HCT116 (cell line): ENCODE data around the gene CAPNS1. TPM values are rescaled to one million over a fixed set of nuclear protein-coding genes. Genes with fewer than 3 reads are reported as not detected.
A peak's percentile ranks its signal among the peaks of the same experiment; 100 is the strongest.

ENCODE experiments used
- ATAC-seq: fragments of 200-7000 bp; cut with Tn5 transposase; 2 replicates; pipeline ENCODE4 v1.9.1; 2020; ENCODE audit warnings: mild to moderate bottlenecking, moderate library complexity
- BruUV-seq: library from RNA; stranded (reverse); fragments of 400-500 nt; replicated peaks from 2 replicates; lab custom pipeline; 2021; lab: Mats Ljungman, UMichigan
- CTCF ChIA-PET: fragments of 300-600 bp; sonication (Branson Sonifier 250); formaldehyde crosslinking; loops from one replicate; lab custom pipeline; 2021; ENCODE audit warnings: antibody characterized with exemption; lab: Charles Lee
- POLR2A ChIA-PET: fragments of 300-600, 350-600 bp; sonication (Branson Sonifier 250); formaldehyde crosslinking; loops from one replicate; lab custom pipeline; 2021; ENCODE audit warnings: antibody characterized with exemption; lab: Charles Lee
- RAD21 ChIA-PET, 2 experiments: fragments of 300-600 bp; sonication (Branson Sonifier 250); formaldehyde crosslinking; loops; one replicate each; lab custom pipeline; 2023; ENCODE audit warnings: low total read pairs in 2 of 2; ENCODE audit not compliant: uncharacterized antibody in 2 of 2, unreplicated experiment in 2 of 2, low non-redundant PET in 1 of 2; lab: Charles Lee
- DNase-seq: peaks from one replicate; pipeline ENCODE4 v3.0.0-alpha.2; 2010; ENCODE audit warnings: low read depth, low spot score
- H2AFZ ChIP-seq: fragments of 200-600 bp; shearing (Covaris generic), sonication (generic); 2 replicates; pipeline ENCODE4 v1.6.1; 2017; ENCODE audit warnings: low read depth, mixed run types, mixed read lengths, antibody characterized with exemption, low read length; ENCODE audit not compliant: poor library complexity, severe bottlenecking
- H3K27ac ChIP-seq: 2 replicates; pipeline ENCODE4 v1.5.1; 2012; ENCODE audit warnings: low read depth, low read length
- H3K27me3 ChIP-seq: fragments of 200-600 bp; sonication (generic); 2 replicates; pipeline ENCODE4 v1.6.1; 2016; ENCODE audit warnings: mixed run types, low read length, mixed read lengths; ENCODE audit not compliant: insufficient read depth
- H3K36me3 ChIP-seq, 2 experiments: fragments of 200-500 bp in 1 of 2; fragments of 200-600 bp in 1 of 2; sonication (Bioruptor generic) in 1 of 2; sonication (generic) in 1 of 2; 2 replicates each; pipeline versions ENCODE4 v1.5.1 to v1.6.1; 2014 to 2016; ENCODE audit warnings: low read length in 2 of 2, inconsistent platforms in 1 of 2, mixed read lengths in 1 of 2, mixed run types in 1 of 2; ENCODE audit not compliant: insufficient read depth in 2 of 2, control insufficient read depth in 1 of 2
- H3K4me1 ChIP-seq, 2 experiments: fragments of 200-600 bp in 1 of 2; sonication (generic) in 1 of 2; 2 replicates each; pipeline versions ENCODE4 v1.5.1 to v1.6.1; 2012 to 2017; ENCODE audit warnings: low read length in 2 of 2, inconsistent platforms in 1 of 2, mild to moderate bottlenecking in 1 of 2, mixed read lengths in 1 of 2, mixed run types in 1 of 2, moderate library complexity in 1 of 2; ENCODE audit not compliant: insufficient read depth in 2 of 2, control insufficient read depth in 1 of 2
- H3K4me2 ChIP-seq: fragments of 200-600 bp; sonication (generic); 2 replicates; pipeline ENCODE4 v1.6.1; 2017; ENCODE audit warnings: mixed run types, low read length, mixed read lengths
- H3K4me3 ChIP-seq, 2 experiments: fragments of 200-600 bp in 1 of 2; sonication (generic) in 1 of 2; replicated peaks in 1 of 2; 2 replicates each; pipeline ENCODE4 v1.5.1; 2011 to 2016; ENCODE audit warnings: low read length in 2 of 2, control low read depth in 1 of 2, low read depth in 1 of 2, mild to moderate bottlenecking in 1 of 2, mixed read lengths in 1 of 2, mixed run types in 1 of 2
- H3K79me2 ChIP-seq: fragments of 200-600 bp; sonication (generic); 2 replicates; pipeline ENCODE4 v1.6.1; 2017; ENCODE audit warnings: mild to moderate bottlenecking, mixed run types, low read length, moderate library complexity, mixed read lengths; ENCODE audit not compliant: insufficient read depth
- H3K9ac ChIP-seq: fragments of 200-600 bp; sonication (generic); 2 replicates; pipeline ENCODE4 v1.6.1; 2016; ENCODE audit warnings: low read length, mixed read lengths
- H3K9me2 ChIP-seq: fragments of 200-600 bp; sonication (generic), shearing (Covaris generic); 2 replicates; pipeline ENCODE4 v1.6.1; 2017; ENCODE audit warnings: mixed run types, mild to moderate bottlenecking, moderate library complexity; ENCODE audit not compliant: insufficient read depth
- H3K9me3 ChIP-seq, 2 experiments: fragments of 200-500 bp in 1 of 2; fragments of 200-600 bp in 1 of 2; sonication (Bioruptor generic) in 1 of 2; sonication (generic) in 1 of 2; 2 replicates each; pipeline ENCODE4 v1.6.1; 2014 to 2017; ENCODE audit warnings: low read length in 2 of 2, mixed read lengths in 2 of 2, inconsistent platforms in 1 of 2, low read depth in 1 of 2, mild to moderate bottlenecking in 1 of 2, mixed run types in 1 of 2, moderate library complexity in 1 of 2; ENCODE audit not compliant: control insufficient read depth in 1 of 2, insufficient read depth in 1 of 2
- H4K20me1 ChIP-seq: fragments of 200-600 bp; sonication (generic), shearing (Covaris generic); 2 replicates; pipeline ENCODE4 v1.6.1; 2017; ENCODE audit warnings: mixed run types, mild to moderate bottlenecking, moderate library complexity; ENCODE audit not compliant: insufficient read depth
- CBX3 ChIP-seq: IDR thresholded peaks from 2 replicates; pipeline ENCODE4 v1.6.1; 2012; ENCODE audit warnings: low read depth
- CEBPB ChIP-seq: IDR thresholded peaks from 2 replicates; pipeline ENCODE4 v1.6.1; 2012; ENCODE audit warnings: low read depth
- EGR1 ChIP-seq: IDR thresholded peaks from 2 replicates; pipeline ENCODE4 v1.6.1; 2012; ENCODE audit warnings: low read depth
- ELF1 ChIP-seq: IDR thresholded peaks from 2 replicates; pipeline ENCODE4 v1.6.1; 2012; ENCODE audit warnings: low read depth, borderline replicate concordance
- EZH2phosphoT487 ChIP-seq: fragments of 200-600 bp; IDR thresholded peaks from 2 replicates; pipeline ENCODE4 v1.6.1; 2018; ENCODE audit warnings: antibody characterized with exemption, borderline replicate concordance
- FOSL1 ChIP-seq: IDR thresholded peaks from 2 replicates; pipeline ENCODE4 v1.6.1; 2012; ENCODE audit warnings: low read depth
- JUND ChIP-seq: IDR thresholded peaks from 2 replicates; pipeline ENCODE4 v1.6.1; 2012
- POLR2A ChIP-seq: IDR thresholded peaks from 2 replicates; pipeline ENCODE4 v1.7.0; 2011; ENCODE audit warnings: borderline replicate concordance; ENCODE audit not compliant: insufficient read depth, insufficient read length; ENCODE audit errors: extremely low read depth
- POLR2AphosphoS5 ChIP-seq: IDR thresholded peaks from 2 replicates; pipeline ENCODE4 v1.6.1; 2011; ENCODE audit warnings: mild to moderate bottlenecking, low read depth, low read length, moderate library complexity
- RAD21 ChIP-seq: IDR thresholded peaks from 2 replicates; pipeline ENCODE4 v1.6.1; 2012; ENCODE audit warnings: low read depth, mild to moderate bottlenecking
- SIN3A ChIP-seq: IDR thresholded peaks from 2 replicates; pipeline ENCODE4 v1.6.1; 2012; ENCODE audit warnings: low read depth
- SRF ChIP-seq: IDR thresholded peaks from 2 replicates; pipeline ENCODE4 v1.6.1; 2012; ENCODE audit warnings: low read depth
- TCF7L2 ChIP-seq: IDR thresholded peaks from 2 replicates; pipeline ENCODE4 v1.7.0; 2011; ENCODE audit warnings: borderline replicate concordance, inconsistent platforms; ENCODE audit not compliant: insufficient read depth, insufficient read length; ENCODE audit errors: extremely low read depth
- YY1 ChIP-seq: IDR thresholded peaks from 2 replicates; pipeline ENCODE4 v1.6.1; 2011; ENCODE audit warnings: low read length, low read depth, moderate library complexity, mild to moderate bottlenecking; ENCODE audit not compliant: insufficient replicate concordance; ENCODE audit errors: extremely low read depth
- ZFX ChIP-seq: fragments of 450-650 bp; IDR thresholded peaks from 2 replicates; pipeline ENCODE4 v1.6.1; 2017
- ZNF274 ChIP-seq: fragments of 200-500 bp; sonication (Bioruptor generic); IDR thresholded peaks from 2 replicates; pipeline ENCODE4 v1.6.1; 2014; ENCODE audit warnings: mild to moderate bottlenecking, low read depth, low read length, inconsistent platforms
- intact Hi-C: fragments of 100-400 bp; cut with micrococcal nuclease; formaldehyde crosslinking; loops from 2 replicates; pipeline ENCODE4 v1.10.0; 2022
- total RNA-seq: library from RNA; stranded (reverse); gene quantifications from one replicate; pipeline ENCODE4 v1.2.1, GENCODE V29; 2021; ENCODE audit not compliant: unreplicated experiment
- TF ChIP-seq, protein P1 (sequence below), 3 experiments: fragments of 200-600 bp in 1 of 3; sonication (generic) in 1 of 3; IDR thresholded peaks in 2 of 3; conservative IDR thresholded peaks in 1 of 3; 2 replicates each; pipeline ENCODE4 v1.5.1; 2012 to 2017; ENCODE audit warnings: low read depth in 2 of 3, low read length in 2 of 3, antibody characterized with exemption in 1 of 3, borderline replicate concordance in 1 of 3, control low read depth in 1 of 3, mild to moderate bottlenecking in 1 of 3, mixed read lengths in 1 of 3, mixed run types in 1 of 3, moderate library complexity in 1 of 3; ENCODE audit not compliant: insufficient read depth in 1 of 3
- TF ChIP-seq, protein P2 (sequence below): IDR thresholded peaks from 2 replicates; pipeline ENCODE4 v1.6.1; 2012; ENCODE audit warnings: low read depth

The CAPNS1 gene
- total RNA-seq, 1 experiment from 2014 or later = 621 TPM

DNA sequence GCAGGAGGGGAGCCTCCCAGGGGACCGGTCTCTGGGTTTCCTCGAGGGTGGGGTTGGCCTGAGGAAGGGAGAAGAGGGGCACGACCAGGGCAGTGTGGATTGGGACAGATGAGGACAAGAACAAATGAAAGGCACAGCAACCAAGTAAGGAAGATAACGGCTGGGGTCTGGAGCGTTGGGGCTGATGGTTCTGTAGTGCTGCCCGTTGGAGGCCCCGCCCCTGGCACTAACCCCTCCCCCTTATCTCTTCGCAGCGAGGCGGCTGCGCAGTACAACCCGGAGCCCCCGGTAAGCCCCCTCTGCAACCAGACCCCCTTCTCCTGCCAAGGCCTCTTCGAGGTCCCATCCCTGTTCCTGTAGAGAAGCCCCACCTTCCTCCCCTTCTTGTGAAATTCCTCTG is 2.2 kb downstream of the CAPNS1 start:
- H3K27me3 ChIP-seq = no peaks in the 10 kb centered on the region
- TF ChIP-seq YY1 (no peak), CEBPB (no peak), EGR1 (no peak), SRF (no peak), CBX3 (no peak), POLR2A (no peak), RAD21 (no peak), ZFX (no peak), ZNF274 (no peak), ELF1 (no peak), FOSL1 (no peak), JUND (no peak), POLR2AphosphoS5 (no peak), SIN3A (no peak), EZH2phosphoT487 (no peak), TCF7L2 (no peak)
- TF ChIP-seq, protein P1, sequence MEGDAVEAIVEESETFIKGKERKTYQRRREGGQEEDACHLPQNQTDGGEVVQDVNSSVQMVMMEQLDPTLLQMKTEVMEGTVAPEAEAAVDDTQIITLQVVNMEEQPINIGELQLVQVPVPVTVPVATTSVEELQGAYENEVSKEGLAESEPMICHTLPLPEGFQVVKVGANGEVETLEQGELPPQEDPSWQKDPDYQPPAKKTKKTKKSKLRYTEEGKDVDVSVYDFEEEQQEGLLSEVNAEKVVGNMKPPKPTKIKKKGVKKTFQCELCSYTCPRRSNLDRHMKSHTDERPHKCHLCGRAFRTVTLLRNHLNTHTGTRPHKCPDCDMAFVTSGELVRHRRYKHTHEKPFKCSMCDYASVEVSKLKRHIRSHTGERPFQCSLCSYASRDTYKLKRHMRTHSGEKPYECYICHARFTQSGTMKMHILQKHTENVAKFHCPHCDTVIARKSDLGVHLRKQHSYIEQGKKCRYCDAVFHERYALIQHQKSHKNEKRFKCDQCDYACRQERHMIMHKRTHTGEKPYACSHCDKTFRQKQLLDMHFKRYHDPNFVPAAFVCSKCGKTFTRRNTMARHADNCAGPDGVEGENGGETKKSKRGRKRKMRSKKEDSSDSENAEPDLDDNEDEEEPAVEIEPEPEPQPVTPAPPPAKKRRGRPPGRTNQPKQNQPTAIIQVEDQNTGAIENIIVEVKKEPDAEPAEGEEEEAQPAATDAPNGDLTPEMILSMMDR (IDR thresholded peaks at IDR 0.05 in 2 of 3, conservative IDR thresholded peaks at IDR 0.05 in 1 of 3; ENCODE audit: borderline replicate concordance in 1 of 3, insufficient read depth in 1 of 3, low read depth in 2 of 3, low read length in 2 of 3) = no peak
- TF ChIP-seq, protein P2, sequence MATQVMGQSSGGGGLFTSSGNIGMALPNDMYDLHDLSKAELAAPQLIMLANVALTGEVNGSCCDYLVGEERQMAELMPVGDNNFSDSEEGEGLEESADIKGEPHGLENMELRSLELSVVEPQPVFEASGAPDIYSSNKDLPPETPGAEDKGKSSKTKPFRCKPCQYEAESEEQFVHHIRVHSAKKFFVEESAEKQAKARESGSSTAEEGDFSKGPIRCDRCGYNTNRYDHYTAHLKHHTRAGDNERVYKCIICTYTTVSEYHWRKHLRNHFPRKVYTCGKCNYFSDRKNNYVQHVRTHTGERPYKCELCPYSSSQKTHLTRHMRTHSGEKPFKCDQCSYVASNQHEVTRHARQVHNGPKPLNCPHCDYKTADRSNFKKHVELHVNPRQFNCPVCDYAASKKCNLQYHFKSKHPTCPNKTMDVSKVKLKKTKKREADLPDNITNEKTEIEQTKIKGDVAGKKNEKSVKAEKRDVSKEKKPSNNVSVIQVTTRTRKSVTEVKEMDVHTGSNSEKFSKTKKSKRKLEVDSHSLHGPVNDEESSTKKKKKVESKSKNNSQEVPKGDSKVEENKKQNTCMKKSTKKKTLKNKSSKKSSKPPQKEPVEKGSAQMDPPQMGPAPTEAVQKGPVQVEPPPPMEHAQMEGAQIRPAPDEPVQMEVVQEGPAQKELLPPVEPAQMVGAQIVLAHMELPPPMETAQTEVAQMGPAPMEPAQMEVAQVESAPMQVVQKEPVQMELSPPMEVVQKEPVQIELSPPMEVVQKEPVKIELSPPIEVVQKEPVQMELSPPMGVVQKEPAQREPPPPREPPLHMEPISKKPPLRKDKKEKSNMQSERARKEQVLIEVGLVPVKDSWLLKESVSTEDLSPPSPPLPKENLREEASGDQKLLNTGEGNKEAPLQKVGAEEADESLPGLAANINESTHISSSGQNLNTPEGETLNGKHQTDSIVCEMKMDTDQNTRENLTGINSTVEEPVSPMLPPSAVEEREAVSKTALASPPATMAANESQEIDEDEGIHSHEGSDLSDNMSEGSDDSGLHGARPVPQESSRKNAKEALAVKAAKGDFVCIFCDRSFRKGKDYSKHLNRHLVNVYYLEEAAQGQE = no peak
- TF ChIP-seq, all 23 proteins: peak for 0
- Histone ChIP-seq H3K9ac (peak overlapping the region; percentile 99), H3K27ac (peak overlapping the region; percentile 66; the same call in 1 of the 2 replicates), H3K4me3 (peak overlapping the region; percentile 71 to 94; a peak in 3 of 4 replicates), H4K20me1 (peaks cover 6% of the 10 kb centered on the region; the same call in 1 of the 2 replicates), H2AFZ (no peak overlapping the region), H3K79me2 (peaks cover 47% of the 10 kb centered on the region), H3K36me3 (peaks cover 36 to 38% of the 10 kb centered on the region in 2 experiments), H3K4me1 (peaks cover 30 to 37% of the 10 kb centered on the region in 2 experiments), H3K9me3 (no peaks in the 10 kb centered on the region), H3K4me2 (peak overlapping the region; percentile 96), H3K9me2 (no peaks in the 10 kb centered on the region)
- no peak for DNase-seq
- CTCF ChIA-PET = no interaction called here
- no peak for ATAC-seq
- RAD21 ChIA-PET = no interaction called here
- intact Hi-C loops = no loop called here
- no TSS peak for BruUV-seq
- POLR2A ChIA-PET = no interaction called here
